HG03378 (cell line): ENCODE measurements around the gene IL36G.
"Not testable (repeated sequence)": the region's sequence is repeated elsewhere in the genome, so short reads cannot be mapped to it uniquely, and the experiment has no call there.

ENCODE experiments used
- ATAC-seq: cut with Tn5 transposase; IDR thresholded peaks from one replicate; pipeline ENCODE4 v1.9.1; 2021; ENCODE audit warnings: mild to moderate bottlenecking, moderate library complexity; ENCODE audit not compliant: unreplicated experiment

The IL36G gene

DNA sequence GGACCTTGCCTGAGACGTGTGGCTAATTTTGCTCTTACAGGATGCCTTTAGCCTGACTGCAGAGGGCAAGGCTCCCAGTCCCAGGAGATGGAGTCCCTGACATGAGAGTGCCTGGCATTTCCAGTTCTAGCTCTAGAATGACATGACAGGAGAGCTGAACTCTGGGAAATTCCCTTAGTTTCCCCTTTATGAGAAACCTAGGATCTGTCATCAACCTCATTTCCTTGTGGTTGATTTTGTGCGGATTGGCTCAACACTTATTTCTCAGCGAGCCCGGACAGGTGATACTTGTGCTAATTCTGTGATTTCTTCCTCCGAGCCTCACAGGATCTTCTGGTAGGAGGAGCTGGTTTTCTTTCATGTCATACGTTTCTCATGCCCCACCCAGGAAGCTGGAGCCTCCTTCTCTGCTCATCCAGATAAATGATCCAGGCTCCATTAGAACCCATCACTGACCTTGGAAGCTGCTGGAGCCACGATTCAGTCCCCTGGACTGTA, at the start of gene IL36G:
Gene IL36G (plus strand): TSS at position 448 of the 498 bp plus-strand sequence. CDS start 633 bp downstream, outside the sequence.
- no peak for ATAC-seq

DNA sequence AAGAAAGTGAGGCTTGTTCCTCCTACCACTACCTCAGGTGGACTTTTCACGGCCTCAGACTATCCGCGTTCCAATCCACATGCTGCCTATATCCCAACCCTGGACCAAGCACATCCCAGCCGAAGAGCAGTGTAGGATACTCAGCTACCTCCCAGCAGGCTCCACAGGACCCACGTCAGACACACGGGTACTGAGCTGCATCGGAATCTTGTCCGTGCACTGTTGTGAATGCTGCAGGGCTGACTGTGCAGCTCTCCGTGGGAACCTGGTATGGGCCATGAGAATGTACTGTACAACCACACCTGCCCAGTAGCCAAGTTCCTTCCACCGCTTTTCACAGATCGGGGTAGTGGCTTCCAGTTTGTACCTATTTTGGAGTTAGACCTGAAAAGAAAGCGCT, 44.5 kb upstream of the IL36G start:
- ATAC-seq, result no peak

DNA sequence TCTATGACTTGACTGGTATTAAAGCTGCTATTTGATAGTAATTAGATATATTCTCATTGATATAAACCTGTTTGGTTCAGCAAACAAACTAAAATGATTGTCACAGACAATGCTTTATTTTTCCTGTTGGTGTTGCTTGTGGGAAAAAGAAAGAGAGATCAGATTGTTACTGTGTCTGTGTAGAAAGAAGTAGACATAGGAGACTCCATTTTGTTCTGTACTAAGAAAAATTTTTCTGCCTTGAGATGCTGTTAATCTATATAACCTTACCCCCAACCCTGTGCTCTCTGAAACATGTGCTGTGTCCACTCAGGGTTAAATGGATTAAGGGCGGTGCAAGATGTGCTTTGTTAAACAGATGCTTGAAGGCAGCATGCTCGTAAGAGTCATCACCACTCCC, 43.7 kb upstream of the IL36G start:
- ATAC-seq, result not testable (repeated sequence)

DNA sequence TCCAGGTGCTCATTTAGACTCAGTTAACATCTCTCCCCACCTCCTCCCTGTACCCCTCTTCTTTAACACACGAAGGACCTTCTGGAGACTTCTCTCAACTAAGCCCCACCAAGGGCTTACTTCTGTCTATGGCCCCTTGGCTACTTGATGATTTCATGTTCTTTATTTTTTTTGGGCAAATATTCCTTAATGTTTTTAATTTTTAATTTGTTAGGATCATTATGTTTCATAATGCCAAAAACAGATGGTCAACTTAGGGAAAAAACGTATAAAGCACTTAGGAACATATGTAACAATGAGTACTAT, 40.9 kb upstream of the IL36G start:
- ATAC-seq, result no peak

DNA sequence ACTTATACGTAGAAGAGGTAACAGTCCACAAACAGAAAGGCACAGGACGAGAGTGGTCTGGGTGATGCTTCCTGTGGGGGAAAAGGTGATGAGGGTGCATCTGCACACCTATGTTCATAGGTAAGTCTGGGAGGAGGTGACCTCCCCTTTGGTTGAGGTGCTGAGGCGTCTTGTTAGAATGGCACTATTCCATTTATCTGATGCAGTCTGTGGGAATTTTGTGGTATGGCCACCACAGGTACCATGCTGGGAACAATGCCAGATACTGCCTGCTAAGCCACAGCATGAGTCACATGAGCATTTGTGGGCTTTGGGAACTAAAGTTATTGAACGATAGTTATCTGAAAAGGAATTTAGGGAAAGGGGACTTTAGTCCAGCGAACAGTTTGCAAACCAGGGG, 38.9 kb upstream of the IL36G start:
- no peak for ATAC-seq

DNA sequence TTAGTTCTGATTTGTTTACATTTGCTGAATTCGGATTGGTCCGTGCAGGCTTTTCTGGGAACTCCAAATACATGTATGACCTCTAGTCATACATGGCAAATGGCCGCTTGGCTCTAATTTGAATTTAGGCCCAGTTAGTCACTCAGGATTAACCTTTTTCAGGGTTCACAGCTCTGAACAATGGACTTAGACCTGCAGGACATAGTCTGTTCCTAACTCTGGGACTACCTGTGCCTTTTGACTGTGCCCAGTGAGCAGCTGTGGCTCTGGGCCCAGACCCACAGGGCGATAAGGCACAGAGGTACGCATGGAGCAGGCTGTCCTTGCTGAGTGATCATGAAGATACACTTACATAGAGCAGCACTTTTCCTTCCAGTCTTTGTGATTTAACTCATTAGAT, 38.4 kb upstream of the IL36G start:
- no peak for ATAC-seq

DNA sequence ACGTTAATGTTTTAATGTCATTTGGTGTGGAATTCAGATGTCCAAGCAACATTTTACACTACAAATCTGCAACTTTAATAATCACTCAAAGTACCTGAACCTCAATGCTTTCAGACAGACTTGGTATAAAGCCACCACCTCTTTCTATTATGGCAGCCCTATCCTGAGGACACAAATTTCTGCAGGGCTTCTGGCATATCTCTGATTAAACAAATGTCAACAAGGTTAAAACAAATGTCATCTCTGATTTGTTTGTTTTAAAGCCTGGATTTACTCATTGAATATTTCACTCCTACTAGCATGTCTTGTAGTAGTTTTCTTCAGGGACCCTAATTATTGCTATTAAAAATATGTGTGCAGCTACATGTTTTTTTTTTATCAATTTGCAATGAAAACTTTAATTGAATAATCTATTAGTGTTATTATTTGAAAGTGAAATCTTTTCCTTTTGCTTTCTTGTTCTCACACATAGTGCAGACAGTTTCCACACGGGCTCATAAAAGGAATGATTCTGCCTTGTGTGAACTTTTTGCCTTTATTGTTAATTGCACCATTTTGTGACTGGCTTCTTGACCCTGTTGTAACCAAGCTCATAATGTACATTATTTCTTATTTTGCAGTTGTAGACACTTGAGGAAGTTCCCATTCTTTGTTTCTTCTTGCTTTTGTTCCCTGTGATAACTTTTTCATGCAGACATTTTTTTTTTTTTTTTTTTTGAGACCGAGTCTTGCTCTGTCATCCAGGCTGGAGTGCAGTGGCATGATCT, 36.8 kb upstream of the IL36G start:
- no peak for ATAC-seq

DNA sequence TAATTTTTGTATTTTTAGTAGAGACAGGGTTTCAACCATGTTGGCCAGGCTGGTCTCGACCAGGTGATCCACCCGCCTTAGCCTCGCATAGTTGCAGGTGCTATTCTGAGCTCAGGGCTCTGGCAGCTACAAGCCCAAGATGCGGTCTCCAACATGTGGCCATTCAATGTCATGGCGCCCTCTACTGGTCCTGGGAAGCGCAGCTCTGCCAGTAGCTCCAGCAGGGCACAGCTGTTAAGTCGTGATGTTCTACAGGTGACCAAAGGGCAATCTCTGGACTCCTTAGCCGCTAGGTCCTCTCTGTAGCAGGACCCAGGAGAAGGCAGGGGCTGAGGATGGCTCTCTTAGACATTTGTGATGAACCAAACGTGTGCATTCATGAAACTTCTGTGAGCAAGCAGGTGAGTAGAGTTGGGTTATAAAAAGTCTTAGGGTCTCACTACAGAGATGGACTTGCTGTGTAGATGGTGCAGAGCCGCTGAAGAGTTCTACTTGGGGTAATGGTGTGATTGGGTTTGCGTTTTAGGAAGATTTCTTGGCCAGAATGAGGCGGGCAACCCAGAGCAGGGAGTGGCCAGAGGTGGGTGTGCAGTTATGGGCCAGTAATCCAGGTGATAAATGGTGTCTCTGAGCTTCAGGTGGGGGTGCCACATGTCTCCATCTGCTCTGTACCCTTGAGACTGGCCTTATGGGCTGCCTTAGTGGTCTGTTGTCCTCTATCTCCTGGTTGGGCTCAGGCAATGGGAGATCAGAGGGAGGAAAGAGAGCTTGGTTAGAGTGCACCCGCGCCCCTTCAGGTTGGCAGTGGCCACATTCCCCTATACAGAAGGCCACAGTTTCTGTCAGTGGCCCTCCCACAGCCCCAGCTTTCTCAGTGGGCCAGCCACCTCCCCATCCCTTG, 35.8 kb upstream of the IL36G start:
- peak; percentile 73 for ATAC-seq

DNA sequence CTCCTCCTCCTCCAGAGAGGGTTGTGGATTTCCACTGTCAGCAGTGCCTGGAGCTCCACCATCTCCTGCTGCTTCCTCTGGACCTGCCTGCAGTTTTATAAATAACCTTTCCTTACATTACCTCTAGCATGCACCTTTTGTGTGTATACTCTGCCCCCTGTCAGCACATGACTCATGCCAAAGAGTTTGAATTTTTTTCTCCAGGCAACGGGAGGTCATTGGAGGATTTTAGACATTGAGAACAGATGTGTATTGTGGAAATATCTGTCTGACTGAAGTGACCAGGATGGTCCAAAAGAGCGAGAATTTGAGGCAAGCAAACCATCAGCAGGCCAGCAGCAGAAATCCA, 35.2 kb upstream of the IL36G start:
- no peak for ATAC-seq

DNA sequence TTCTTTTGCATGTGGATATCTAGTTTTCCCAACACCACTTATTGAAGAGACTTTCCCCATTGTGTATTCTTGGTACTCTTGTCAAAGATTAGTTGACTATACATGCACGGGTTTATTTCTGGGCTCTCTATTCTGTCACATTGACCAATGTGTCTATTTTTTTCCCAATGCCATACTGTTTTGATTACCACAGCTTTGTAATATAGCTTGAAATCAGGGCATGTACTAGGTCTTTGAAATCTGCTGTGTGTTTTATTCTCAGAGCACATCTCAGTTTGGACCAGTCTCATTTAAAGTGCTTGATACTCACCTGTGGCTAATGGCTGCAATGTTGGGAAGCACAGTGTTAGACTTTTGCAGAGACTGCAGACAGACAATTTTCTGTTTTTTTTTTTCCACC, 32.8 kb upstream of the IL36G start:
- no peak for ATAC-seq

DNA sequence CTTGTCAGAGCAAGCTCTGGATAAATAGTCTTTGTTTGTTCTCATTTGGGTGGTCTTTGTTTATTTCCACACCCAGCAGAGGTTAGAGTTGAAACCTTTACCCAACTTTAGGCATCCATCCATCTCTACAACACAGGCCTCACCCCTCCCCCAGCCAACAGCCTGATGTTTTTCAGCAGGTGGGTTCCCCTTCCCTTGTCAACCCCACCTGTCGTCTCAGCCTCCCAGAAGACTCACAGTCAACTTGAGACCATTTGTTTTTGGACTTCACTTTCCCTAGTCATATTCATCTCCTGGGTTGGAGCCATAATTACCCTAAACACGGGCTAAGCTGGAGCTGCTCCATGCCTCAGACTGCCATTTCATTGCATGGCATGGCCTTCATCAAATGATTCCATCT, 31.7 kb upstream of the IL36G start:
- no peak for ATAC-seq

DNA sequence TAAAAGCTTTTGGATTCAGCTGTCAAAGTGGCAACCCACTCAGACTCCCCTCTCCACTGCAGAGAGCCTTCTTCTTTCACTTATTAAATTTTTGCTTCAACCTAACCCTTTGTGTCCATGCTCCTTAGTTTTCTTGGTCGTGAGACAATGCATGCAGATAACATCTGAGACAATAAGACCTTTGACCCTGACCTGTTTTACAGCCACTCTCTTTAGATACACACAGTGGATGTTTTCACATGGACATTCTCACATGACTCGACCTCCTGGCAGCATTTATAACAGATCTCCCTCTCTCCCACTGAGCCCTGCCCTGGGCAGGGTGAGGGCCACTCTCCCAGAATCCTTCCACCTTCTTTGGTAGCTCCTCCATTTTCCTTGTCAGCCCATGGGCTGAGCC, 30.4 kb upstream of the IL36G start:
- ATAC-seq, result no peak

DNA sequence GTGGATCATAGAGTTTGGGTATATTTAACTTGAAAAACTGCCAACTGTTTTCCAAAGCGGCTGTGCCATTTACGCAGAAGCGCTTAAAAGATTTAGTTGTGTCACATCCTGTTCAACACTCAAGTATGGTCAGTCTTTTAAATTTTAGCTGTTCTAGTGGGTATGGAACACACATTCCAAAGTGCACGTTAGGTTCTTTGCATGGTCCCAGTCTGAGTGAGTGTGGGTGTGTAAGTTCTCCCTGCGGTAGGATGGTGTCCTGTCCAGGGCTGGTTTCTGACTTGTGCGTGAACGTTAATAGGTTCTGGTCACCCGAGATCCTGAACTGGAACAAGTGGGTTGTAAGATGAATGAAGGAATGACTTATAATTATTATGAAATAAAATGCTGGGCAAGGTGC, 28.4 kb upstream of the IL36G start:
- ATAC-seq, result no peak

DNA sequence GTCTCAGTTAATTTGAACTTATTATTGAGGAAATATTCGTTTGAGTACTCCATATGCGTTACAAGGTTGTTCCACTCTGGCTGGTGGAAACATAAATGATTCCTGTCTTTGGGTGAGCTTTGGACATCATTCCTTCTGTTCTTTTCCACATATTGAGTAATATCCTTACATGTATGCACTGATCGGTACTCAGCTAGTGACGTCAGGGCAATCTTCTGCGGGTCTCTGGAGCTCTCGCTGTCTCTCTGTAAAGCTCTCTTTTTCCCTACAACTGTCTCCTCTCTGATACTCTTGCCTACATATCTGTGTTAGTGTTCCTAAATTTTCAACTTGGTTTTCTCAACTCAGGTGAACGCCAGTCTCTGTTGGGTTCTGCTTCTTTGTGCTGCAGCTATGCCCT, 23.4 kb upstream of the IL36G start:
- no peak for ATAC-seq

DNA sequence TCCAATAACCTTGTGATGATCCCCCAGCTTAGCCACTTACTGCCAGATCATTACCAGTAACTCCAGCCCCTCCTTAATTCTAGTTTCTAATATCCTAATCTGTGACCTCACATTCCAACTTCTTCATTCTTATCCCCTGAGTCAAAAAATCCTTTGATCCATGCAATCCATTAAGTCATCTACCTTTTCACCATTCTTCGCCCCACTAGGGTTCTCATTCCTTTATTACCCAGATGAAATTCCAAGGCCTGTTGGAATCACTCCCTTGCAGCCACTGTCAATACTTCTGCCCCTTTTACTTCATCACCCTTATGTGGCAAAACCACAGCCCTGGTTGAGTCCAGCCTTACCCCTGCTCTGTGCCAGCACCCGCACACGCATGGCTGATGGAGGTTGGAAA, 20.3 kb upstream of the IL36G start:
- ATAC-seq, result no peak

DNA sequence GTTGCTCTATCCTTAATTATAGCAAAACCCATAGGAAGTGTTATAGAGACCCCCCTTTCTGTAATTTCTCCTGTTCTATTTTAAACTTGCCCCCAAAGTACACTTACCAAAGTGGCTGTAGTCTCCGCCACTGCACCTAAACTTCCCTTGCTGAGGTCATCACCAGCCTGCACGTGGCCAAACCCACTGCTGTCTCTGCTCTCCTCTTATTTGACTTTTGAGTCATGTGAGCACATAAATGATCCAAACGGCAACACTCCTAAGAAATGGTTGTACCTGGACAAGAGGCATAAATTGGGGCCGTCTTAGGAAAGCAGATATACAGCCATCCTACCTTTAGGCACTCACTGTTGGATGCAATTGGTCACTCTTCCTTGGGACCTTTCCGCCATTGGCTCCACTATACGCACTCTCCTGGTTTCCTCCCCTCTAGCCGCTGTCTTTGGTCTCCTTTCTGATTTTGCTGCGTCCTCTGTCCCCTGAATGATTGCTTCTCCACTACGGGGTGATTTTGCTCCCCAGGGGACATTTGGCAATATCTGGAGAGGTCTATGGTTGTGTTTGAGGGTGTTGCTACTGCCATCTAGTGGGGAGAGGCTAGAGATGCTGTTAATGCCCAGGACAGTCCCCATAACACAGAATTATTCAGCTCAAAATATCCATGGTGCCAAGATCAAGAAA, 19.2 kb upstream of the IL36G start:
- no peak for ATAC-seq

DNA sequence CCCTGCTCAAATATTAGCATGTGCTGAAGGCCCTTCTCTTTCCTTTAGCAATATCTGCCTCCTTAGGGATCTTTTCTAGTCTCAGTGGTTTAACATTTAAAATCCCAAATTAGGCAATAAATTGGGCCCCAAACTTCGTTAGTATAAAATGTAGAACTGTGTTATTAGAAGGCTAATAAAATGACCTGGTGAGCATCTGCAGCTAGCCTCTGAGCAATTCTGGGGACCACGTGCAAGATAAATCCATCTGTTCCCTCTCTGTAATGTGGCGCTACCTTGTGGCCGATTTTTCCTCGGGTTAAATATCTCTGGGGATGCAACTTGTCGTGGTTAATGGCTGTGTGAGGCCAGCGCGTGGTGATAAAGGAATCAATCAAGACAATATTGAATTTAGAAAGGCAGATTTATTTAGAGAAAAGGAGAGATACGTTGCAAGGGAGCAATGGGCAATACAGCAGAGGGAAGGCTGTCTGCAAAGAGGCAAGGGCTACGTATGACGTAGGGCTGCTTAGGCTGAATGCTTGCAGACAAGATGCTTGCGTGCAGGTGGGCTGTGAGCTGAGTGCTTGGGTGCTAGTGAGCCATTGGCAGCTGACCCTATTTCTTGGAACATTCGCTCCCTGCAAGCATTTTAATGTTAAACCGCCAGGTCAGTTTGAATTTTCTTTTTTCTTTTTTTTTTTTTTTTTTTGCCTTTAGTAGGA, 18.5 kb upstream of the IL36G start:
- no peak for ATAC-seq

DNA sequence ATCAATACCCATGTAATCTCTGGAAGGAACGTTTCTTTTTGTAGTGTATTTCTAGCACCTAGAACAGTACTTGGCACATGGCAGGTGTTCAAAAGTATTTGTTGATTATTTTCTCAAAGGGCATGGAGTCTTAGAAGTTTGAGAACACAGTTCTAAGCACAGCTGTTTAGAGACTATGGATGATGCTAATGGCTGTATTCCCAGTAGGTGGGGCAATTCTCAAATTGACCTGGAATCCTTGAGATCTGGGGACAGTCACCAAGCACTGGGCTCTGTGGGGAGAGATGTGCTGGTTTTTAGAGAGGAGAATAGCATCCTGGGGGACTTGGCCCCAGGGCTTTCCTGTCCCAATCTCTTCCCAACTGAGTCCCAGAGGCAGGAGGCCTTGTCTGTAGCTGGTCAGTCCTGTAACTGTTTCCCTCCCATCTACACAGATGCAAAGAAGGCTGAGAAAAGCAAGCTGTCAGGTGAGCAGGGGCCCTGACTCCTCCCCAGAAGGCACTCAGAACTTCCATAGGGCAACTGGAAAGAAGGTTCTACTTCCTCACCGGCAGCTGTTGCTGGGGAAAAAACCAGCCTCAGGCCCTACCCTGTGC, 17.5 kb upstream of the IL36G start:
- no peak for ATAC-seq

DNA sequence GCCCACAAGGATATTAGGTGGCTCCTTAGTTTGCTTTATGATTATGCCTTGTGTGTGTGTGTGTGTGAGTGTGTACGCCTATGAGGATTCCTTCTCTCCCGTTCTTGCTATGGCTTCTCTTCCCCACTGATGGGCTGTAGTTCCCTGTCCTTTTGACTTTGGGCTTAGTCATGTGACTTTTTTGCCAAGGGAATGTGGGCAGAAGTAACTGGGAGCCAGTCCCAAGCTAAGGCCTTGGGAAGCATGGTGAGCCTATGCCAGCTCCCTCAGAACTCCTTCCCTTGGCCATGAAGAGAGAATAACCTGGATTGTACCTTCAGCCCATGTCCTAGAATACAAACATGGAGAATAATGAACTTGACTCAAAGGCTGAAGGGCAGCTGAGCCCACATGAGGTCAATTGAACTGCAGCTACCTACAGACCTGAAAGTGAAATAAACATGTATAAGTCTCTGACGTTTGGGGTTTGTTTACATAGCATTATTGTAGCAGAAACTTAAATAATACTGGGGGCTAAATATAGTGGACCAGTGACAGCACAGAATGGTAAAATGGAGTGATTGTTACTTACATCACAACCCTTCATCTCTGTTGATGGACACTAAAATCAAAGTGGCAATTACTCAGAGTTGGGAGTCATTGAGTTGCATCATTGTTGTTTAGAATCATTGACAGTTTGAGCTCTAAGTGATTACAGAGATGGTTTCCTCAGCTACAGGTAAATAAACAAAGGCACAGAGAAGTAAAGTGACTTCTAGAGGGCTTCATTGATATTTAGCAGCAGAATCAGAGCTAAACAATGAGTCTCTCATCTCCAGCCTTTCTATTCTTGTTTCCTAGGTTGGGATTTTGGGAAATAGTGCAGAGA, 15.3 kb upstream of the IL36G start:
- ATAC-seq, result no peak

DNA sequence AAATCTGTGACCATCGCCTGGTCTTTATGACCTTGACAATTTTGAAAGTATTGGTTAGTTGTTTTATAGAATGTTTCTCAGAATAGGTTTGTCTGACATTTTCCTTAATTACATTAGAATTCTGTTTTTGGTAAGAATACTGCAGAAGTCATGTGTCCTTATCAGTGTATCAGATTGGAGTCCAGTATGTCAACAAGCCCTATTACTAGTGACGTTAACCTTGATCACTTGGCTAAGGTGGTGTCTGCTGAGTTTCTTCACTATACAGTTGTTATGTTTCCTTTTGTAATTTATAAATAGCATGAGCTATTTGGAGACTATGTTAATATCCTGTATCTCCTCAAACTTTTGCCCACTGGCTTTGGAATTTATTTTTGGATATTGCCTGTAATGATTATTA, 10.8 kb upstream of the IL36G start:
- no peak for ATAC-seq
